T47D (cell line): Measurements from ENCODE around the gene ZYG11B.
"Not testable (repeated sequence)": the region's sequence is repeated elsewhere in the genome, so short reads cannot be mapped to it uniquely, and the experiment has no call there.

Source experiments
- DNase-seq, 2 experiments: peaks; one replicate each; pipeline versions ENCODE4 v3.0.0 to v3.0.0-alpha.2; 2011 to 2012; ENCODE audit warnings: low read depth in 1 of 2, low spot score in 1 of 2
- JUND ChIP-seq: IDR thresholded peaks from 2 replicates; pipeline ENCODE4 v1.6.1; 2012; ENCODE audit warnings: low read depth
- in situ Hi-C: cut with HindIII; loops from 2 replicates; pipeline ENCODE4 v1.10.0; 2016; ENCODE audit warnings: low sequenced_read_pairs, low pct_unique_long_range_greater_than_20kb

ZYG11B gene

GRCh38 chr1:52801011-52801410, 74.8 kb downstream of the ZYG11B start:
- in situ Hi-C loops = no loop called here
- no peak for TF ChIP-seq JUND
- no peak for DNase-seq

GRCh38 chr1:52804083-52804482, 77.8 kb downstream of the ZYG11B start:
- in situ Hi-C loops, DNase-seq: not testable (repeated sequence)

- in situ Hi-C loops = no loop called here
- TF ChIP-seq JUND = no peak
- DNase-seq = peak in 1 of 2 experiments; percentile 56
These were observed 88.2 kb downstream of the ZYG11B start for GRCh38 chr1:52814465-52814864.

- in situ Hi-C loops, DNase-seq: not testable (repeated sequence)
These were observed 94.6 kb downstream of the ZYG11B start for GRCh38 chr1:52820830-52821229.

GRCh38 chr1:52825868-52826267, 99.6 kb downstream of the ZYG11B start:
- DNase-seq = peak in 1 of 2 experiments; percentile 30
- no peak for TF ChIP-seq JUND
- in situ Hi-C loops = no loop called here

- no peak for TF ChIP-seq JUND
- in situ Hi-C loops = no loop called here
- no peak for DNase-seq
These were observed 108.5 kb downstream of the ZYG11B start for GRCh38 chr1:52834798-52835197.

GRCh38 chr1:52836035-52836434, 109.8 kb downstream of the ZYG11B start:
- TF ChIP-seq JUND = no peak
- in situ Hi-C loops = no loop called here
- DNase-seq = no peak

GRCh38 chr1:52839175-52839574, 112.9 kb downstream of the ZYG11B start:
- DNase-seq, in situ Hi-C loops: not testable (repeated sequence)

- in situ Hi-C loops = no loop called here
- DNase-seq = peak; percentile 44 to 94
- TF ChIP-seq JUND = no peak
These were observed 116.5 kb downstream of the ZYG11B start, which contains the start of gene ZYG11A for GRCh38 chr1:52842643-52843310. TSS of gene ZYG11A (plus strand) at chr1:52842760. CDS start at chr1:52842884, 124 bp downstream.

- DNase-seq, in situ Hi-C loops: not testable (repeated sequence)
These were observed 118.9 kb downstream of the ZYG11B start for GRCh38 chr1:52845119-52845518.

GRCh38 chr1:52848423-52848822, 122.2 kb downstream of the ZYG11B start:
- DNase-seq = no peak
- in situ Hi-C loops = no loop called here
- no peak for TF ChIP-seq JUND

GRCh38 chr1:52850951-52851350, 124.7 kb downstream of the ZYG11B start:
- TF ChIP-seq JUND = no peak
- in situ Hi-C loops = no loop called here
- DNase-seq = no peak

- DNase-seq = no peak
- in situ Hi-C loops = no loop called here
- TF ChIP-seq JUND = no peak
These were observed 126.6 kb downstream of the ZYG11B start for GRCh38 chr1:52852854-52853253.

- in situ Hi-C loops = no loop called here
These were observed 129.3 kb downstream of the ZYG11B start for GRCh38 chr1:52855584-52855983.

More at GRCh38 chr1:52855584-52855983, 129.3 kb downstream of the ZYG11B start:
- no peak for DNase-seq
- no peak for TF ChIP-seq JUND
